ENCODE results near the gene LZTFL1.

The LZTFL1 gene

DNA sequence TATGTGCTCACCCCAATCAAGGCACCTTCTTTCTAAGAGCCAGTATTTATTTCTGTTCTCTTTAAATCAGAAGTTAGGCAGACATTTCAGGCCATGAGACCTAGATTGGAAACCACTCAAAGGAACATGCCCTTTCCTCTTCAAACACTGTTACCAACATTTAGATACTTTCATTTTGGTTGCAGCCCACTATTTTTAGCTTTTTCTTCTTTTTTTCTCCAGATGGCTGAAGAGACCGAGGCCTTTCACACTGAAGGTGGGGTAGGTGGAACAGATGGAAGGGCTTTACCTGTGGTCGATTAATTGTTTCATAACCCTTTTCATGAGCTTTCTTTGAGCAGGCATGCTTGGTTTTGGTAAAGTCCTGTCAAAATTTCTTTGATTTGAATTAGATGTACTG lies 10.9 kb upstream of the LZTFL1 start:
- no peak for DNase-seq (ENCODE audit: low read depth)
- H3K4me3 ChIP-seq (replicated peaks; ENCODE audit: low read depth, low read length): no peak overlapping the region
- TF ChIP-seq, protein P1, sequence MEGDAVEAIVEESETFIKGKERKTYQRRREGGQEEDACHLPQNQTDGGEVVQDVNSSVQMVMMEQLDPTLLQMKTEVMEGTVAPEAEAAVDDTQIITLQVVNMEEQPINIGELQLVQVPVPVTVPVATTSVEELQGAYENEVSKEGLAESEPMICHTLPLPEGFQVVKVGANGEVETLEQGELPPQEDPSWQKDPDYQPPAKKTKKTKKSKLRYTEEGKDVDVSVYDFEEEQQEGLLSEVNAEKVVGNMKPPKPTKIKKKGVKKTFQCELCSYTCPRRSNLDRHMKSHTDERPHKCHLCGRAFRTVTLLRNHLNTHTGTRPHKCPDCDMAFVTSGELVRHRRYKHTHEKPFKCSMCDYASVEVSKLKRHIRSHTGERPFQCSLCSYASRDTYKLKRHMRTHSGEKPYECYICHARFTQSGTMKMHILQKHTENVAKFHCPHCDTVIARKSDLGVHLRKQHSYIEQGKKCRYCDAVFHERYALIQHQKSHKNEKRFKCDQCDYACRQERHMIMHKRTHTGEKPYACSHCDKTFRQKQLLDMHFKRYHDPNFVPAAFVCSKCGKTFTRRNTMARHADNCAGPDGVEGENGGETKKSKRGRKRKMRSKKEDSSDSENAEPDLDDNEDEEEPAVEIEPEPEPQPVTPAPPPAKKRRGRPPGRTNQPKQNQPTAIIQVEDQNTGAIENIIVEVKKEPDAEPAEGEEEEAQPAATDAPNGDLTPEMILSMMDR (IDR thresholded peaks at IDR 0.05; ENCODE audit: low read length, missing control alignments): no peak

DNA sequence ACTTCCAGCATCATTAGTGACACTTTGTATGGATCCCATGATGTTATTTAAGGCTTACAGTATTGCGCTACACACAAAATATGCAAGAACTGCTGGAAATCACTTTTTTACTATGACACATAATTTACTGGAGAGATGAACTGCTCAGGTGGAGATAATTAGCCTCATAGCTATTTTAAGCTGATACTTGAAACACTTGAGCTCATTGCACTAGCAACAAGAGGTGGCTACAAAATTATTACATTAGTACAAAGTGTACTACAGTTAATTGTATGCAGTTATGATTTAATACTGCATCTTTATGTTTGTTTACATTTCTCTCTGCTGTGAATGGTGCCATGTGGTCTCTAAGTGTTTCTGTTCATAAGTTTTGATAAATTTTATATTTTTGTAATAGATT lies 6.5 kb upstream of the LZTFL1 start:
- TF ChIP-seq, protein P1 (IDR thresholded peaks at IDR 0.05; ENCODE audit: low read length, missing control alignments): no peak
- DNase-seq (ENCODE audit: low read depth): no peak
- H3K4me3 ChIP-seq (replicated peaks; ENCODE audit: low read depth, low read length): no peak overlapping the region

DNA sequence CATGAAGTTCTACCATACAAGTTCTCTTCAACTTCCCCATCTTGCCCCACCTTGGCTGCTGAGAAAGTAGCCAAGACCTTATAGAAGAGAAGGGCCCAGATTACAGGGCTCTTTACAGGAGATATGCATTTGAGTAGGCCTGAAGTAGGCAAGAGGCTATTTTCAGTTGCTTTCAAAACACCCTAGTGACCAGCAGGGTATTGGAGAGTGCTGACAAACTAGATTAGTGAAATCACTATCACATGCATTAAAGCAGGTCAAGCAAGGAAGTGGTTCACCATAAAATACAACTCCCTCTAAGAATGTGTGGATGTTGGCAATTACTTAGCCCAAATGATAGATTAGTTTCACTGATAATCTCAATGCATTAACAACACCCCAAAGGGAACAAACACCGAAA lies 2.7 kb upstream of the LZTFL1 start:
- TF ChIP-seq, protein P1 (IDR thresholded peaks at IDR 0.05; ENCODE audit: low read length, missing control alignments): no peak
- H3K4me3 ChIP-seq (replicated peaks; ENCODE audit: low read depth, low read length): no peak overlapping the region
- no peak for DNase-seq (ENCODE audit: low read depth)

GRCh38 chr3:45842851-45843625 lies 1.1 kb upstream of the LZTFL1 start:
- DNase-seq (ENCODE audit: low read depth): no peak
- no peak overlapping the region for H3K4me3 ChIP-seq (replicated peaks; ENCODE audit: low read depth, low read length)
- TF ChIP-seq, protein P1 (IDR thresholded peaks at IDR 0.05; ENCODE audit: low read length, missing control alignments): no peak

DNA sequence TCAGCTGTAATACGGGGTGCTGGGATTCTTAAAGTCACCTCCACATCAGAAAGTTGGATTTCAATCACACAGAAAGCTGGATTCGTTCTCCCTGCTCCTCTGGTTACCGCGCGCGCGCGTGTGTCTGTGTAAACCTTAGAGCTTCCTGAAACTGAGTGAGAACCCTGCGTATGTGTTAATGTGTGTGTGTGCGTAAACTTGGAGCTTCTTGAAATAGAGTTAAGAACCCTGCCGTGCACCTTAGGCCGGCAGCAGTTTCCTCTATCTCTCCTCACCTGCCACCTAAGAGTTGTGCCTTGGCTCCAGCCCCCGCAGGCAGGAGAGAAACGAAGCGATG lies 531 bp downstream of the LZTFL1 start:
- H3K4me3 ChIP-seq (replicated peaks; ENCODE audit: low read depth, low read length): peak overlapping the region; percentile 92
- TF ChIP-seq, protein P1 (IDR thresholded peaks at IDR 0.05; ENCODE audit: low read length, missing control alignments): no peak
- peak; percentile 8 for DNase-seq (ENCODE audit: low read depth)

- TF ChIP-seq, protein P1 (IDR thresholded peaks at IDR 0.05; ENCODE audit: low read length, missing control alignments): no peak
- DNase-seq (ENCODE audit: low read depth): no peak
- H3K4me3 ChIP-seq (replicated peaks; ENCODE audit: low read depth, low read length): no peak overlapping the region
These were observed 3.5 kb downstream of the LZTFL1 start for GRCh38 chr3:45838466-45838865.

- peak; percentile 21 for DNase-seq (ENCODE audit: low read depth)
- TF ChIP-seq, protein P1 (IDR thresholded peaks at IDR 0.05; ENCODE audit: low read length, missing control alignments): peak; percentile 26
- H3K4me3 ChIP-seq (replicated peaks; ENCODE audit: low read depth, low read length): no peak overlapping the region
These were observed 9.2 kb downstream of the LZTFL1 start for GRCh38 chr3:45832699-45833098.

Data from fibroblast of pulmonary artery (primary cell).